Measurements from ENCODE around the gene VGF.

Gene VGF

DNA sequence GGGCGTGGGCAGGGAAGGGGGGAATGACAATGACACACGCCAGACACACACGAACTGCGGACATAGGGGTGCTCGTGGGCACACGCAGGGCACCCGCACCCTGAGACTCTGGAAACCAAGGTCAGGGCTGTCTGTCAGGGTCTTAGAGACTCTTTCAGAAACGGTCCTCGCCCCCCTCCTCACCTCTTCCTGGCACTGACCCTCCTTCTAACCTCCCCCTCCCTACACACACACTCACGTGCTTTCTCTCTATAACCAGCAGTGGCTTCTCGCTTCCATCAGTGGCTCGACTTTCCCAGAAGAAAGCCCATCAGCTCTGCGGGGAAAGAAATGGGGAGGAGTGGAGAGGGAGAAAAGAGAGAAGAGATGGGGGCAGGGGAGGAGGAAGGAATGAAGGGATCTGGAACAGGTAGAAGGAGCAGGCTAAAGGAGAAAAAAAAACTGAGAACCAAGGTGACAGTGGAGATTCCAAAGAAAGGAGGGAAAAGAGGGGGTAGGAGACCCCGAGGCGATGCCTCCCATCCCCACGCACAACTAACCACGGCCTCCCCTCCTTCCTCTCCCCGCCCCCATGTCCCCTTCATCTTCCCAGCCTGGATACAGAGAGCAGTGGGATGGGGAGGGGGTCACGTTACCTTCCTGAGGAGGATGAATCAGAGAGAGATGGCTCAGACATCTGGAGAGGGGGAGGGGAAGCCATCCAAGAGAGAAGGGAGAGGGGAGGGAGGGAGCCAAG, 1.7 kb upstream of the VGF start:
- CTCF ChIA-PET: no interaction called here

DNA sequence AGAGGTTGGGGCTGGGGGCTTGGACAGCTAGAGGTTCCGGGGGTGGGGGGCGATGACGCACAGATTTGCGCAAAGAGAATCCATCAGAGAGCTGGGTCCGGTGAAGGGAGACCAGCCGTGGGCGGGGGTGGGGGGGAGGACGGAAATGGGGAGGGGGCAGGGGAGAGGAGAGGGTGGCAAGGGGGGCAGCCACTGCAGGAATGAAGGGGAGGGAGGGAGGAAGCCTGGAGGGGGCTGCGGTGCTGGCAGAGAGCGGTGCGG, 1.2 kb upstream of the VGF start:
- TF ChIP-seq, protein P1, sequence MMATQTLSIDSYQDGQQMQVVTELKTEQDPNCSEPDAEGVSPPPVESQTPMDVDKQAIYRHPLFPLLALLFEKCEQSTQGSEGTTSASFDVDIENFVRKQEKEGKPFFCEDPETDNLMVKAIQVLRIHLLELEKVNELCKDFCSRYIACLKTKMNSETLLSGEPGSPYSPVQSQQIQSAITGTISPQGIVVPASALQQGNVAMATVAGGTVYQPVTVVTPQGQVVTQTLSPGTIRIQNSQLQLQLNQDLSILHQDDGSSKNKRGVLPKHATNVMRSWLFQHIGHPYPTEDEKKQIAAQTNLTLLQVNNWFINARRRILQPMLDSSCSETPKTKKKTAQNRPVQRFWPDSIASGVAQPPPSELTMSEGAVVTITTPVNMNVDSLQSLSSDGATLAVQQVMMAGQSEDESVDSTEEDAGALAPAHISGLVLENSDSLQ (IDR thresholded peaks at IDR 0.05): no peak
- no peak for TF ChIP-seq ARNT (IDR thresholded peaks at IDR 0.05)
- no peak for TF ChIP-seq CTBP1 (IDR thresholded peaks at IDR 0.05; ENCODE audit: borderline replicate concordance)
- no peak for TF ChIP-seq FOXM1 (IDR thresholded peaks at IDR 0.05; ENCODE audit: borderline replicate concordance)
- no peak for TF ChIP-seq SUZ12 (IDR thresholded peaks at IDR 0.05)
- TF ChIP-seq HDGF (IDR thresholded peaks at IDR 0.05; ENCODE audit: borderline replicate concordance): no peak
- TF ChIP-seq ELF4 (IDR thresholded peaks at IDR 0.05): no peak
- TF ChIP-seq BHLHE40 (IDR thresholded peaks at IDR 0.05; ENCODE audit: borderline replicate concordance): no peak
- no peak for TF ChIP-seq L3MBTL2 (conservative IDR thresholded peaks at IDR 0.05)
- no peak for TF ChIP-seq FOXA1 (IDR thresholded peaks at IDR 0.05)
- no peak for TF ChIP-seq LEF1 (IDR thresholded peaks at IDR 0.05; ENCODE audit: borderline replicate concordance)
- no peak for TF ChIP-seq TARDBP (IDR thresholded peaks at IDR 0.05)
- no peak for TF ChIP-seq NFRKB (IDR thresholded peaks at IDR 0.05)
- no peak for TF ChIP-seq FOXK2 (IDR thresholded peaks at IDR 0.05)

More for the DNA sequence above, 1.7 kb upstream of the VGF start:
- POLR2A ChIA-PET: no interaction called here
- no peak for DNase-seq (ENCODE audit: extremely low spot score)
- TF ChIP-seq FOXK2 (IDR thresholded peaks at IDR 0.05): no peak

DNA sequence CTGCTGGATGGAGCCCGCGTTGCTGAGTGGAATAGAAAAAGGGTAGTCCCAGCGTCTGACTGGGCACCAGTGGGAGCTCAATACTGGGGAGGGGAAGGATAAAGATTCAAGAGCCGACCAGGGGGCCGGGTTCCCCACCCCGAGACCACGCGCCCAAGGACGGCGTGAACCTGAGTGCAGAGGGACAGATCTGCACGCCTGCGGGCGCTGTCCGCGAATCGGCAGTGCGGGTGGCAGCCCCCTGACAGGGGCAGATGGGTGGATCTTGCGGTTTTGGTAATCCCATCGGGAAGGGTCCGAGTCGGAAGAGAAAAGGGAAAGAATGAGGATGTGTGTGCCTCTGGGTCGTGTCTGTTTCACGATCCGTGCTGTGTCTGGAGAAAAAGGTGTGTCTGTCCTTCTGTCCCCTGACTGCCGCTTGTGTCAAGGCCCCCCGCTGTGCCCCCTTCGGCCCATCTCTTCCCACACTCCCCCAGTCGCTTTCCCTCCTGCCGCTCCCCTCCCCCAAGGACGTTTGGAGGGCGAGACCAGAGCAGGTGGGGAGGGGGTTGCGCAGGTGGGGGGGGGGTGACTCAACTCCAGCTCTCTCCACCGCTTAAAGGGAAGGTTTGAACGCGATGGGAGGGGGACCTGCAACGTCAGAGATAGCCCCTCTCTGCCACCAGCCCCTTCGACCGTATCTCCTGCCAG, 734 bp upstream of the VGF start:
- no peak for TF ChIP-seq FOXK2 (IDR thresholded peaks at IDR 0.05)
- ChIA-PET CTCF (interaction anchor here (0.7 to 1.5 kb wide), 3 partner anchors 22 to 117 kb away, joined by 3 to 7 read pairs (median 3); partner anchors contain the start of gene SERPINE1), POLR2A (interaction anchor here (0.7 to 1.2 kb wide), 3 partner anchors 8 to 461 kb away, joined by 4 to 6 read pairs (median 4); partner anchors contain the start of gene POP7)
- DNase-seq (ENCODE audit: extremely low spot score): no peak

More for the DNA sequence above, 1.2 kb upstream of the VGF start:
- DNase-seq (ENCODE audit: extremely low spot score): no peak
- ChIA-PET CTCF (interaction anchor here (1.1 kb wide), 1 partner anchor 116 kb away, joined by 3 read pairs; no protein-coding TSS in a partner anchor), POLR2A (no interaction called here)

DNA sequence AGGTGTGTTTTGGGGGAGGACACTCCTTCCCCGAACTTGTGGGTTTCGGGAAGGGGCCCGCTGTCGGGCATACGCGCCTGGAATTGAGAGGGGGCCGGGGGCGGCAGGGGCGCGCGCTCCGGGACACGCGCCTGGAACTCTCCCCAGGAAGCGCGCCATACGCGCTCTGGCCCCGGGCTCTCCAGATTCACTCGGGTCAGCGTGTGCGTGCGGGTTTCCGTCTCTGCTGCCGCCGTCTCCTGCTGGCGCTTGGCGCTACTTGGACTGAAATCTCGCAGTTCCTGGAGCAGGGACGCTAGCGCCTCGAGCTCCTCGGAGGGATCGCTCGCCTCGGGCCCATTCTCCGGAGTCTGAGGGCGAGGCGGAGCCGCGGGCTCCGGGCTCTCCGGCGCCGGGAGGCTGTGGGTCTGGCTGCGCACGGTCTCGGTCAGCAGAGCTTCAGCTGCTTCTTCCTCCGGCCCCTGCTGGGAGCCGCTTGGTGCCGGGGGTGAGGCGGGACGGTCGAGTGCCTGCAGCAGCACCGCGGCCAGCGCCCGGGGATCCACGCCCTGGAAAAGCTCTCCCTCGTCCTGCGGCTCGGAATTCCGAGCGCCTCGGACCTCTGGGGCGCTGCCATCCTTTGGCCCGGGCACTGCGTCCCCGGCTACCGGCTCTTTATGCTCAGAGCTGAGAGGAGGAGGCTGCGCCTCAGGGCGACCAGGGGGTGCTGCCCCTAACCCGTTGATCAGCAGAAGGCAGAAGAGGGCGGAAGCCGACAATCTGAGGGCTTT, 1.1 kb downstream of the VGF start:
- DNase-seq (ENCODE audit: extremely low spot score): no peak
- ChIA-PET POLR2A (interaction anchor here (1.4 kb wide), 1 partner anchor 20 kb away, joined by 5 read pairs; no protein-coding TSS in a partner anchor), CTCF (no interaction called here)
- TF ChIP-seq CTBP1 (IDR thresholded peaks at IDR 0.05; ENCODE audit: borderline replicate concordance) (no peak), FOXK2 (IDR thresholded peaks at IDR 0.05) (no peak), ZNF384 (IDR thresholded peaks at IDR 0.05) (no peak), BHLHE40 (IDR thresholded peaks at IDR 0.05; ENCODE audit: borderline replicate concordance) (no peak), SP1 (IDR thresholded peaks at IDR 0.05) (no peak), SUZ12 (IDR thresholded peaks at IDR 0.05) (no peak), HDGF (IDR thresholded peaks at IDR 0.05; ENCODE audit: borderline replicate concordance) (no peak), ELF4 (IDR thresholded peaks at IDR 0.05) (no peak), ARNT (IDR thresholded peaks at IDR 0.05) (no peak), TARDBP (IDR thresholded peaks at IDR 0.05) (no peak)
- TF ChIP-seq, protein P1 (IDR thresholded peaks at IDR 0.05): no peak

DNA sequence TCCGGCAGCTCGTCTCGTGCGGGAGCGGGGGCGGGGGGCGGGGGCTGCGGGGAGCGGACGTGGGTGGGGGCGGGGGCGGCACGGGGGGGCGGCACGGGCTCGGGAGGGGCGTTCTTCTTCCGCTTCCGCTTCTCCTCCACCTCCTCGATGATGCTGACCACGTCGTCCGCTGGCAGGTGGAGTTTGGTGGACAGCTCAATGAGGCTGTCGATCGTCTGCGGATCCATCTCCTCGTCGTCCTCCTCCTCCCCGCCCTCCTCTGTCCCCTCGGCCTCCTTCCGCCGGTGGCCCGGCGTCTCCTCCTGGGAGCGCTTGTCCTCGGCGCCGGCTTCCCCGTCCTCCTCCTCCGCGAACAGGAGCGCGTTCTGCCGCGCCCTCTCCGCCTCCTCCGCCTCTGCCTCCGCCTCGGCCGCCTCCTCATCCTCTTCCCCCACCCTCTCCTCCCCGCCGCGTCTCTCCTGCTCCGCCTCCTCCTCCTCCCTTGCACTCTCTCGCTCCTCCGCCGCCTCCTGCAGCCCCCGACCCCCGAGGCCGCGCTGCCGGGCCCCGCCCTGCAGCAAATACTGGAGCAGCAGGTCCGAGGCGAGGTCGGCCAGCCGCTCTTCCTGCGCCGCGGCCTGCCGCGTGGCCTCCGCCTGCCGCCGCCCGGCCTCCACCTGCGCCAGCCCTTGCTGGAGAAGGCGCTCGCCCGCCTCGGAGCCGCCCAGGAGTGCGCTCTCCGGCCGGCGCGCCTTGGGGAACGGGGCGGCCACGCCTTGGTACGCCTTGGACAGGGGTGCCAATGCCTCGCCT, 1.9 kb downstream of the VGF start:
- no peak for TF ChIP-seq HDGF (IDR thresholded peaks at IDR 0.05; ENCODE audit: borderline replicate concordance)
- TF ChIP-seq FOXA1 (IDR thresholded peaks at IDR 0.05): no peak
- peak; percentile 51; the same call in 1 of the 2 replicates for TF ChIP-seq CTBP1 (IDR thresholded peaks at IDR 0.05; ENCODE audit: borderline replicate concordance)
- TF ChIP-seq FOXM1 (IDR thresholded peaks at IDR 0.05; ENCODE audit: borderline replicate concordance): no peak
- ChIA-PET POLR2A (interaction anchor here (0.8 to 1.0 kb wide), 2 partner anchors 19 to 55 kb away, joined by 3 to 5 read pairs; partner anchors contain the start of gene ZNHIT1), CTCF (interaction anchor here (1.1 to 1.2 kb wide), 2 partner anchors 19 to 29 kb away, joined by 8 to 10 read pairs; no protein-coding TSS in a partner anchor)
- no peak for DNase-seq (ENCODE audit: extremely low spot score)

DNA sequence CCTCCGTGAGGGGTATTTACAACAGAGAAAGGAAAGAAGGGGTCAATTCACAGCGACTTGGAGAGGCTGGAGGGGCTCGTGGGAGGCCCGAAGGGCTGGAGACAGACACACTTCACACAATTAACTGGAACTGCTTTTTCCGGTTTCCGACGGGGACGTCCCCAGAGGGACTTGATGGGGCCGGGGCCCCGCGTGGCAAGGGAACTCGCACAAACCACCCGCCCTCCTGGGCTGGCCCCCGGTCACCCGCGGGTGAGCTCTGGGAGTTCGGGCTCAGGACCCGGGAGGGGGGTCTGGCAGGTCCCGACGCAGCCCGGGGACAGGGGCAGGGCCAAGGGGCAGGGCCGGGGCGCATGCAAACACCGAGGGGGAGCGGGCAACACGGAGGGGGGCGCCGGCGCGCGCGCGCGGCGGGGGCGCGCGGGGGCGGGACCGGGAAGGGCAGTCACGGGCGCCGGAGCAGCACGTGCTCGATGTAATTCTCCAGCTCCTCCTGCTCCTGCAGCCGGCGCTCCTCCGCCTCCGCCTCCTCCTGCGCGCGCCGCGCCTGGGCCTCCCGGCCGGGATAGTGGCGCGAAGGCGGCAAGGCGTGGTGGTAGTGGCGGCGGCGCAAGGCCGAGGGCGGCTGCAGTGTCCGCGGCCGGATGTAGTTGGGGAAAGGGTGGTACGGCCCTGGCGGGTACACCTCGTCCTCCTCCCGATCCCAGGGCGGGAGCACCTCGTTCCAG, 2.7 kb downstream of the VGF start:
- POLR2A ChIA-PET: interaction anchor here (0.6 to 1.0 kb wide), 4 partner anchors 11 to 55 kb away, joined by 3 to 5 read pairs (median 3); partner anchors contain the start of gene ZNHIT1
- TF ChIP-seq L3MBTL2 (conservative IDR thresholded peaks at IDR 0.05): peak; percentile 87
- no peak for TF ChIP-seq FOXK2 (IDR thresholded peaks at IDR 0.05)
- CTCF ChIA-PET: interaction anchor here (1.1 to 1.2 kb wide), 2 partner anchors 19 to 30 kb away, joined by 8 to 10 read pairs; no protein-coding TSS in a partner anchor
- peak; percentile 61 for DNase-seq (ENCODE audit: extremely low spot score)

Data from HEK293T (cell line).